Endothelial cell of umbilical vein (primary cell): Measurements from ENCODE around the gene CLDN14. TPM values are rescaled to one million over a fixed set of nuclear protein-coding genes. Genes with fewer than 3 reads are reported as not detected.

Source experiments
- BruUV-seq: library from RNA; stranded (reverse); fragments of 400-500 nt; replicated peaks from 2 replicates; lab custom pipeline; 2021; lab: Mats Ljungman, UMichigan
- CTCF ChIA-PET: fragments of 300-600, 350-600 bp; sonication (Branson Sonifier 250); formaldehyde crosslinking; loops from one replicate; lab custom pipeline; 2021; ENCODE audit warnings: antibody characterized with exemption, inconsistent platforms; lab: Charles Lee
- POLR2A ChIA-PET: fragments of 300-600, 350-600 bp; sonication (Branson Sonifier 250); formaldehyde crosslinking; loops from one replicate; lab custom pipeline; 2021; ENCODE audit warnings: antibody characterized with exemption, inconsistent platforms; lab: Charles Lee
- DNase-seq: peaks from one replicate; pipeline ENCODE4 v3.0.0-alpha.2; 2011; ENCODE audit warnings: low read depth, low spot score
- FAIRE-seq: peaks from 2 replicates; lab custom pipeline; 2011; peaks lifted over from hg19 to GRCh38; lab: Jason Lieb, UNC
- H2AFZ ChIP-seq: 2 replicates; pipeline ENCODE4 v1.6.0; 2012; ENCODE audit warnings: low read depth, low read length, control low read depth, inconsistent platforms
- H3K27ac ChIP-seq: 2 replicates; pipeline ENCODE4 v1.5.1; 2011; ENCODE audit warnings: low read depth, mild to moderate bottlenecking, control low read depth, low read length, moderate library complexity; ENCODE audit not compliant: insufficient read depth
- H3K27me3 ChIP-seq, 2 experiments: 2 replicates each; pipeline versions ENCODE4 v1.6.0 to v1.6.1; 2011; ENCODE audit warnings: low read length in 2 of 2, mixed read lengths in 1 of 2; ENCODE audit not compliant: control insufficient read depth in 2 of 2, insufficient read depth in 2 of 2
- H3K36me3 ChIP-seq, 2 experiments: 2 replicates in 1 of 2; 3 replicates in 1 of 2; pipeline ENCODE4 v1.5.1; 2011; ENCODE audit warnings: low read length in 2 of 2, mild to moderate bottlenecking in 1 of 2, moderate library complexity in 1 of 2; ENCODE audit not compliant: control insufficient read depth in 2 of 2, insufficient read depth in 2 of 2; ENCODE audit errors: extremely low read depth in 1 of 2
- H3K4me1 ChIP-seq: 3 replicates; pipeline ENCODE4 v1.5.1; 2011; ENCODE audit warnings: mild to moderate bottlenecking, low read length; ENCODE audit not compliant: control insufficient read depth, insufficient read depth; ENCODE audit errors: extremely low read depth
- H3K4me2 ChIP-seq: 2 replicates; pipeline ENCODE4 v1.6.1; 2011; ENCODE audit warnings: low read length, control low read depth, mixed read lengths; ENCODE audit not compliant: insufficient read depth
- H3K4me3 ChIP-seq, 3 experiments: fragments of 200-600 bp in 1 of 3; sonication (generic), shearing (Covaris generic) in 1 of 3; replicated peaks in 1 of 3; 2 replicates each; pipeline ENCODE4 v1.5.1; 2011 to 2016; ENCODE audit warnings: control low read depth in 3 of 3, low read length in 3 of 3, mild to moderate bottlenecking in 2 of 3, inconsistent platforms in 1 of 3, low read depth in 1 of 3, moderate library complexity in 1 of 3; ENCODE audit not compliant: insufficient read depth in 1 of 3
- H3K79me2 ChIP-seq: 2 replicates; pipeline ENCODE4 v1.6.0; 2012; ENCODE audit warnings: low read length, inconsistent platforms; ENCODE audit not compliant: control insufficient read depth, insufficient read depth
- H3K9ac ChIP-seq: replicated peaks from 2 replicates; pipeline ENCODE3; 2011; ENCODE audit warnings: low read length, control low read depth; ENCODE audit not compliant: insufficient read depth; ENCODE audit errors: extremely low read depth
- H3K9me1 ChIP-seq: replicated peaks from 3 replicates; pipeline ENCODE4 v1.6.0; 2011; ENCODE audit warnings: mild to moderate bottlenecking, low read length; ENCODE audit not compliant: control insufficient read depth, insufficient read depth; ENCODE audit errors: extremely low read depth
- H3K9me3 ChIP-seq: replicated peaks from 2 replicates; pipeline ENCODE4 v1.5.1; 2012; ENCODE audit warnings: low read length, inconsistent platforms; ENCODE audit not compliant: control insufficient read depth, insufficient read depth
- H4K20me1 ChIP-seq: replicated peaks from 2 replicates; pipeline ENCODE3; 2011; ENCODE audit warnings: mild to moderate bottlenecking, low read length; ENCODE audit not compliant: control insufficient read depth, insufficient read depth; ENCODE audit errors: extremely low read depth
- CTCF ChIP-seq, 2 donors: IDR thresholded peaks; 1 replicate in 1 of 2; 2 replicates in 1 of 2; pipeline ENCODE4 v1.5.1; 2011; ENCODE audit warnings: low read length in 2 of 2, mild to moderate bottlenecking in 2 of 2, moderate library complexity in 2 of 2, control low read depth in 1 of 2, inconsistent platforms in 1 of 2, low read depth in 1 of 2; ENCODE audit not compliant: insufficient read depth in 1 of 2; ENCODE audit errors: extremely low read depth in 1 of 2
- EZH2 ChIP-seq: IDR thresholded peaks from 2 replicates; pipeline ENCODE4 v1.6.1; 2012; ENCODE audit warnings: borderline replicate concordance, low read depth, mild to moderate bottlenecking, moderate library complexity, low read length, inconsistent platforms; ENCODE audit not compliant: severe bottlenecking
- FOS ChIP-seq: IDR thresholded peaks from 2 replicates; pipeline ENCODE4 v1.6.1; 2011; ENCODE audit warnings: mild to moderate bottlenecking, low read length, moderate library complexity, borderline replicate concordance; ENCODE audit not compliant: insufficient read depth
- GATA2 ChIP-seq: IDR thresholded peaks from 2 replicates; pipeline ENCODE4 v1.7.0; 2011; ENCODE audit warnings: low read depth, mild to moderate bottlenecking, moderate library complexity, mixed read lengths, low read length; ENCODE audit not compliant: insufficient read length, insufficient read depth
- JUN ChIP-seq: IDR thresholded peaks from 2 replicates; pipeline ENCODE4 v1.6.1; 2011; ENCODE audit warnings: borderline replicate concordance, low read depth; ENCODE audit not compliant: insufficient read length, insufficient read depth
- MAX ChIP-seq: IDR thresholded peaks from 2 replicates; pipeline ENCODE4 v1.6.1; 2011; ENCODE audit not compliant: insufficient read depth, insufficient read length
- MYC ChIP-seq: IDR thresholded peaks from one replicate; pipeline ENCODE4 v1.6.1; 2011; ENCODE audit warnings: mild to moderate bottlenecking, low read depth, low read length
- POLR2A ChIP-seq: IDR thresholded peaks from 2 replicates; pipeline ENCODE4 v1.6.1; 2012; ENCODE audit warnings: low read depth, mild to moderate bottlenecking, control low read depth, low read length
- POLR2AphosphoS5 ChIP-seq: IDR thresholded peaks from 2 replicates; pipeline ENCODE4 v1.6.1; 2012; ENCODE audit warnings: low read depth, mild to moderate bottlenecking, control low read depth, low read length, moderate library complexity; ENCODE audit not compliant: insufficient read depth
- dilution Hi-C: fragments of 300-500 bp; cut with MboI; formaldehyde crosslinking; loops from one replicate; pipeline ENCODE4 v1.15.0; 2019; ENCODE audit warnings: low sequenced_read_pairs; ENCODE audit not compliant: extremely low pct_ligation_motif_present
- intact Hi-C: fragments of 100-400 bp; cut with micrococcal nuclease; formaldehyde crosslinking; loops from one replicate; pipeline ENCODE4 v1.10.0; 2022
- polyA plus RNA-seq, 4 experiments: library from polyadenylated mRNA; depleted of rRNA in 3 of 4; stranded (reverse) in 3 of 4; unstranded in 1 of 4; fragments of >200 nt; gene quantifications; 2 replicates each; pipeline versions ENCODE4 v1.2.1 to v1.2.3, GENCODE V29; 2011 to 2012; ENCODE audit warnings: missing spikeins in 1 of 4
- total RNA-seq: library from RNA; stranded (reverse); gene quantifications from 2 replicates; pipeline ENCODE4 v1.2.3, GENCODE V29; 2021

The CLDN14 gene
- total and polyA plus RNA-seq, 2 donors (not counting 3 experiments of a cell fraction or from before 2014, with no cell fraction given), result 1.0 to 2.5 TPM

DNA sequence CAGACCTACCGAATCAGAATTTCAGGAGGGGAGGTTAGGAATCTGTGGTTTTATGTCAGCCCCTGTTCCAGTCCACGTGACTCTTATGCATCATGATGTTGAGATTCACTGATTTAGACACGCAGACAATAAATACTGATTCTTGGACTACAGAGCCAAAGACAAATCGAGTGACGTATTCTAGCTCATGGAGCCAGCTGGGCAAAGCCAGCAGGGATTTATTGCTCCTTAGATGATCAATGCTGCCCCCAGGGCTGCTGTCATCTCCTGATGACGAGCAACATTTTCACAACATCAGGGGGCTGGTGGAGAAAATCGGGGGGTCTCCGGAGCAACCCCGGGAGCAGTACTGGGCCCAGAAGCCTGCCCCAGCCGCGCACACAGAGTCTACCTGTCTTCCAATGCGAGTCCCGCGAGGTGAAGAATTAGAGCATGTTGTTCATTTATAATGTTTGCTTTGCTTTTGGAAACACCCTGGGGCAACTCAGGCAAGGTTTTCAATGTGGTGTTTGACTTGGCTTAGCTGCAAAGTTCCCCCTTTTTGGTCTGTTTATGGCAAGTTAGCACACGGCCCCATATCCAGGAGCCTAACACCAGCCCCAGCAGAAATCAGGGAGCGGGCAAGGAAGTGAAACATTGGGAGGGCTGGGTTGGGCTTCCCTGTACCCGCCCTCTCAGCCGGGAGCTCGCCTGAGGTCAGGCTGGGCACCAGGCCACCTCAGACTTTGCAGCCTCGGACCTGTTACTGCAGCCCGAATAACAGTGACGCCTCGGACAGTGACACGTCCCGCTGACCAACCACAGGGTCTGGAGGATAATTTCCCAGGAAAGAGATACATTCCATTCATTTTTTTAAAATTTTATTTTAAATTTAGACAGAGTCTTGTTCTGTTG lies 19.9 kb upstream of the CLDN14 start:
- DNase-seq (no peak), FAIRE-seq (no peak)
- Histone ChIP-seq H3K4me3 (no peak overlapping the region), H3K9ac (no peak overlapping the region), H4K20me1 (no peaks in the 10 kb centered on the region), H3K4me2 (no peak overlapping the region), H3K9me1 (no peaks in the 10 kb centered on the region), H3K79me2 (no peaks in the 10 kb centered on the region), H3K4me1 (no peaks in the 10 kb centered on the region), H3K36me3 (peaks cover 0 to 2% of the 10 kb centered on the region in 2 experiments), H3K9me3 (no peaks in the 10 kb centered on the region), H2AFZ (no peak overlapping the region), H3K27me3 (no peaks in the 10 kb centered on the region), H3K27ac (no peak overlapping the region)
- BruUV-seq, result no TSS peak
- TF ChIP-seq EZH2 (no peak), FOS (no peak), CTCF (IDR thresholded peaks at IDR 0.05; ENCODE audit: extremely low read depth in 1 of 2, insufficient read depth in 1 of 2, low read depth in 1 of 2, low read length in 2 of 2) (no peak), JUN (no peak), MAX (no peak), POLR2AphosphoS5 (no peak), MYC (no peak), POLR2A (no peak), GATA2 (no peak)
- POLR2A ChIA-PET, result no interaction called here
- CTCF ChIA-PET, result no interaction called here
- dilution Hi-C loops (no loop called here), intact Hi-C loops (loop anchor here (5.0 kb wide), 1 partner anchor 247 kb away; no protein-coding TSS in a partner anchor)
